HepG2 (cell line): ENCODE data around the gene NAPSA. TPM values are rescaled to one million over a fixed set of nuclear protein-coding genes. Genes with fewer than 3 reads are reported as not detected.

Source experiments
- GLI4 ChIP-seq: sonication (generic); formaldehyde crosslinking; IDR thresholded peaks from 2 replicates; pipeline ENCODE4 v1.5.1; 2020; ENCODE audit warnings: missing genetic modification reagents, mild to moderate bottlenecking, moderate library complexity, borderline replicate concordance
- GZF1 ChIP-seq: sonication (generic); formaldehyde crosslinking; IDR thresholded peaks from 2 replicates; pipeline ENCODE4 v1.5.1; 2020; ENCODE audit warnings: mild to moderate bottlenecking, missing genetic modification reagents
- KMT2A ChIP-seq: sonication (generic); formaldehyde crosslinking; IDR thresholded peaks from 2 replicates; pipeline ENCODE4 v1.4.0; 2020; ENCODE audit warnings: missing genetic modification reagents
- MEIS1 ChIP-seq: sonication (generic); formaldehyde crosslinking; IDR thresholded peaks from 2 replicates; pipeline ENCODE4 v1.9.0; 2021; ENCODE audit warnings: mild to moderate bottlenecking, missing genetic modification reagents, moderate library complexity, borderline replicate concordance
- NR2C2 ChIP-seq: sonication (generic); formaldehyde crosslinking; IDR thresholded peaks from 2 replicates; pipeline ENCODE4 v1.4.0; 2020; ENCODE audit warnings: missing genetic modification reagents, mild to moderate bottlenecking, moderate library complexity, borderline replicate concordance
- NR2F6 ChIP-seq, 2 experiments: IDR thresholded peaks; 2 replicates each; pipeline ENCODE4 v1.6.1; 2016; ENCODE audit warnings: antibody characterized with exemption in 1 of 2, mild to moderate bottlenecking in 1 of 2
- PLRG1 ChIP-seq: fragments of 450-650 bp; conservative IDR thresholded peaks from 2 replicates; pipeline ENCODE4 v1.6.1; 2016
- POLR2A ChIP-seq, 2 experiments: IDR thresholded peaks; 2 replicates each; pipeline ENCODE4 v1.6.1; 2011; ENCODE audit warnings: low read depth in 2 of 2, low read length in 2 of 2, mild to moderate bottlenecking in 1 of 2, moderate library complexity in 1 of 2; ENCODE audit not compliant: insufficient read depth in 1 of 2
- SMARCE1 ChIP-seq: fragments of 450-650 bp; IDR thresholded peaks from 2 replicates; pipeline ENCODE4 v1.6.1; 2017; ENCODE audit warnings: borderline replicate concordance
- SNAI1 ChIP-seq: sonication (generic); formaldehyde crosslinking; IDR thresholded peaks from 2 replicates; pipeline ENCODE4 v1.5.0; 2020; ENCODE audit warnings: mild to moderate bottlenecking, missing genetic modification reagents, borderline replicate concordance
- SRSF1 ChIP-seq: fragments of 200-400 bp; formaldehyde crosslinking; optimal IDR thresholded peaks from 2 replicates; pipeline ENCODE3; 2017; ENCODE audit warnings: mild to moderate bottlenecking, low read depth, low read length, moderate library complexity
- TARDBP ChIP-seq: sonication (generic); formaldehyde crosslinking; IDR thresholded peaks from 2 replicates; pipeline ENCODE4 v1.8.0; 2022; ENCODE audit warnings: mild to moderate bottlenecking, missing genetic modification reagents
- ZMYM2 ChIP-seq: sonication (generic); formaldehyde crosslinking; IDR thresholded peaks from 2 replicates; pipeline ENCODE4 v1.8.0; 2022; ENCODE audit warnings: mild to moderate bottlenecking, missing genetic modification reagents
- ZNF382 ChIP-seq: sonication (generic); formaldehyde crosslinking; IDR thresholded peaks from 2 replicates; pipeline ENCODE4 v1.5.0; 2020; ENCODE audit warnings: missing genetic modification reagents, mild to moderate bottlenecking, borderline replicate concordance
- ZNF564 ChIP-seq: sonication (generic); formaldehyde crosslinking; IDR thresholded peaks from 2 replicates; pipeline ENCODE4 v1.8.1; 2023; ENCODE audit warnings: mild to moderate bottlenecking, missing genetic modification reagents
- polyA plus RNA-seq, 8 experiments: library from polyadenylated mRNA; depleted of rRNA in 3 of 8; stranded (reverse) in 7 of 8; unstranded in 1 of 8; fragments of >200 nt; fragmentation: Illumina TruSeq in 4 of 8; extraction: Trizol in 4 of 8; gene quantifications; 2 replicates each; pipeline versions ENCODE4 v1.2.1 to v1.2.3, GENCODE V29; 2011 to 2016; ENCODE audit warnings: low read depth in 4 of 8, missing spikeins in 1 of 8, mixed read lengths in 1 of 8; ENCODE audit not compliant: insufficient read depth in 1 of 8
- total RNA-seq, 5 experiments: library from RNA; depleted of rRNA; stranded (reverse); fragments of >200 nt; fragmentation: Illumina TruSeq; extraction: Trizol; gene quantifications; 2 replicates each; pipeline ENCODE4 v1.2.3, GENCODE V29; 2016; ENCODE audit warnings: low read depth in 1 of 5
- TF ChIP-seq, protein P1 (sequence below): sonication (generic); formaldehyde crosslinking; IDR thresholded peaks from 2 replicates; pipeline ENCODE4 v1.4.0; 2020; ENCODE audit warnings: mild to moderate bottlenecking, missing genetic modification reagents
- TF ChIP-seq, protein P2 (sequence below): sonication (generic); formaldehyde crosslinking; IDR thresholded peaks from 2 replicates; pipeline ENCODE4 v1.8.1; 2023; ENCODE audit warnings: missing genetic modification reagents, inconsistent platforms, borderline replicate concordance
- TF ChIP-seq, protein P3 (sequence below): sonication (generic); formaldehyde crosslinking; IDR thresholded peaks from 2 replicates; pipeline ENCODE4 v1.8.1; 2023; ENCODE audit warnings: mild to moderate bottlenecking, missing genetic modification reagents, borderline replicate concordance
- TF ChIP-seq, protein P4 (sequence below): sonication (generic); formaldehyde crosslinking; IDR thresholded peaks from 2 replicates; pipeline ENCODE4 v1.8.1; 2023; ENCODE audit warnings: mild to moderate bottlenecking, missing genetic modification reagents
- TF ChIP-seq, protein P5 (sequence below), 2 experiments: fragments of 450-650 bp in 1 of 2; sonication (generic) in 1 of 2; formaldehyde crosslinking; IDR thresholded peaks; 2 replicates each; pipeline versions ENCODE4 v1.5.0 to v1.8.0; 2020 to 2022; ENCODE audit warnings: mild to moderate bottlenecking in 1 of 2, missing genetic modification reagents in 1 of 2
- TF ChIP-seq, protein P6 (sequence below): sonication (generic); formaldehyde crosslinking; IDR thresholded peaks from 2 replicates; pipeline ENCODE4 v1.5.1; 2020; ENCODE audit warnings: missing genetic modification reagents, mild to moderate bottlenecking, borderline replicate concordance

The NAPSA gene
- total and polyA plus RNA-seq, 2 of the 13 experiments (the other 11 are each of a cell fraction or from before 2014, with no cell fraction given): not detected

DNA sequence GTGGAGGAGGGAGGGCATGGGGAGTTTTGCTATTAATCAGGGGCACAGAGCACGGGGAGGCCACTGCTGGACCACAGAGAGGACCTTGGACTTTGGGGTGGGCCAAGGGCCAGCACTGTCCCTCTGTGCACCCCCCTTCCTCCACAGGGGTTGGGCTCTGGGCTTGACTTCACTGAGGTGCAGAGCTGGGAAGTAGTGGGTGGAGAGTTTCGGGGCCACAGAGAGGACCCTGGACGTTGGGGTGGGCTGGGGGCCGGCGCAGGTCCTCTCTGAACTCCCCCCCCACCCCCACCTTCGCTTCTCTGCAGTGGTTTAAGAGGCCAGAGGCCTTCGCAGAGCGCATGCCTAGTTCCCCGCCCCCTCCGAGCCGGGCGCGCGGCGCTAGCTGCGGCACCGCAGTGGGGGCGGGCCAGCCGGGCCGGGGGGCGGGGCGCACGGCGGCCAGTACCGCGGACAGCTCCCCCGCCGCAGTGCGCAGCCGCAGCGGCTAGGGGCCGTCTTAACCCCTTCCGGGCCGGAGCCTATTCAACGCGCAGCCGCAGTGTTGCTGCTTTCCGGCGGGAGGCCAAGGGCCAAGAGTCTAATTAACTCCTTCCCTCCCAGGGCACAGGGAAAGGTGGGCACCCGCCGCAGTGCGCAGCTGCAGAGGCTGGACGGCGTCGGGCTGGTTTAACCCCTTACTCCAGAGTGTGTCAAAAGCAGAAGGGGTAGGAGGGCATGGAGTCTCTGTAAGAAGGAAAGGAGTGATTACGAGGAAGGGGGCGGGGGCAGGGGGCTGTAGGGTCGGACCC lies 39.9 kb downstream of the NAPSA start (continued):
- TF ChIP-seq, protein P1, sequence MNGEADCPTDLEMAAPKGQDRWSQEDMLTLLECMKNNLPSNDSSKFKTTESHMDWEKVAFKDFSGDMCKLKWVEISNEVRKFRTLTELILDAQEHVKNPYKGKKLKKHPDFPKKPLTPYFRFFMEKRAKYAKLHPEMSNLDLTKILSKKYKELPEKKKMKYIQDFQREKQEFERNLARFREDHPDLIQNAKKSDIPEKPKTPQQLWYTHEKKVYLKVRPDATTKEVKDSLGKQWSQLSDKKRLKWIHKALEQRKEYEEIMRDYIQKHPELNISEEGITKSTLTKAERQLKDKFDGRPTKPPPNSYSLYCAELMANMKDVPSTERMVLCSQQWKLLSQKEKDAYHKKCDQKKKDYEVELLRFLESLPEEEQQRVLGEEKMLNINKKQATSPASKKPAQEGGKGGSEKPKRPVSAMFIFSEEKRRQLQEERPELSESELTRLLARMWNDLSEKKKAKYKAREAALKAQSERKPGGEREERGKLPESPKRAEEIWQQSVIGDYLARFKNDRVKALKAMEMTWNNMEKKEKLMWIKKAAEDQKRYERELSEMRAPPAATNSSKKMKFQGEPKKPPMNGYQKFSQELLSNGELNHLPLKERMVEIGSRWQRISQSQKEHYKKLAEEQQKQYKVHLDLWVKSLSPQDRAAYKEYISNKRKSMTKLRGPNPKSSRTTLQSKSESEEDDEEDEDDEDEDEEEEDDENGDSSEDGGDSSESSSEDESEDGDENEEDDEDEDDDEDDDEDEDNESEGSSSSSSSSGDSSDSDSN (CRISPR knock-in tag): peak; percentile 34; the same call in 1 of the 2 replicates
- TF ChIP-seq GZF1 (CRISPR knock-in tag): no peak
- TF ChIP-seq ZMYM2 (CRISPR knock-in tag): no peak
- no peak for TF ChIP-seq PLRG1
- TF ChIP-seq, protein P2, sequence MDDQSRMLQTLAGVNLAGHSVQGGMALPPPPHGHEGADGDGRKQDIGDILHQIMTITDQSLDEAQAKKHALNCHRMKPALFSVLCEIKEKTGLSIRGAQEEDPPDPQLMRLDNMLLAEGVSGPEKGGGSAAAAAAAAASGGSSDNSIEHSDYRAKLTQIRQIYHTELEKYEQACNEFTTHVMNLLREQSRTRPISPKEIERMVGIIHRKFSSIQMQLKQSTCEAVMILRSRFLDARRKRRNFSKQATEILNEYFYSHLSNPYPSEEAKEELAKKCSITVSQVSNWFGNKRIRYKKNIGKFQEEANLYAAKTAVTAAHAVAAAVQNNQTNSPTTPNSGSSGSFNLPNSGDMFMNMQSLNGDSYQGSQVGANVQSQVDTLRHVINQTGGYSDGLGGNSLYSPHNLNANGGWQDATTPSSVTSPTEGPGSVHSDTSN: no peak
- peak in 1 of 2 experiments; percentile 47; a peak in 1 of 4 replicates for TF ChIP-seq POLR2A (IDR thresholded peaks at IDR 0.05; ENCODE audit: insufficient read depth in 1 of 2, low read depth in 2 of 2, low read length in 2 of 2)
- TF ChIP-seq, protein P3, sequence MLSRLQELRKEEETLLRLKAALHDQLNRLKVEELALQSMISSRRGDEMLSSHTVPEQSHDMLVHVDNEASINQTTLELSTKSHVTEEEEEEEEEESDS (CRISPR knock-in tag): peak; percentile 72; the same call in 1 of the 2 replicates
- TF ChIP-seq, protein P4, sequence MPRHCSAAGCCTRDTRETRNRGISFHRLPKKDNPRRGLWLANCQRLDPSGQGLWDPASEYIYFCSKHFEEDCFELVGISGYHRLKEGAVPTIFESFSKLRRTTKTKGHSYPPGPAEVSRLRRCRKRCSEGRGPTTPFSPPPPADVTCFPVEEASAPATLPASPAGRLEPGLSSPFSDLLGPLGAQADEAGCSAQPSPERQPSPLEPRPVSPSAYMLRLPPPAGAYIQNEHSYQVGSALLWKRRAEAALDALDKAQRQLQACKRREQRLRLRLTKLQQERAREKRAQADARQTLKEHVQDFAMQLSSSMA (CRISPR knock-in tag): no peak
- TF ChIP-seq NR2C2 (CRISPR knock-in tag): peak; percentile 51; the same call in 1 of the 2 replicates
- no peak for TF ChIP-seq SRSF1
- TF ChIP-seq, protein P5, sequence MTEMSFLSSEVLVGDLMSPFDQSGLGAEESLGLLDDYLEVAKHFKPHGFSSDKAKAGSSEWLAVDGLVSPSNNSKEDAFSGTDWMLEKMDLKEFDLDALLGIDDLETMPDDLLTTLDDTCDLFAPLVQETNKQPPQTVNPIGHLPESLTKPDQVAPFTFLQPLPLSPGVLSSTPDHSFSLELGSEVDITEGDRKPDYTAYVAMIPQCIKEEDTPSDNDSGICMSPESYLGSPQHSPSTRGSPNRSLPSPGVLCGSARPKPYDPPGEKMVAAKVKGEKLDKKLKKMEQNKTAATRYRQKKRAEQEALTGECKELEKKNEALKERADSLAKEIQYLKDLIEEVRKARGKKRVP (CRISPR knock-in tag; IDR thresholded peaks at IDR 0.05): no peak; a peak in 1 of 4 replicates
- peak; percentile 33; the same call in 1 of the 2 replicates for TF ChIP-seq NR2F6 (IDR thresholded peaks at IDR 0.05)
- 0 out of 2 replicates have a peak, but pooled peaks have one; percentile 14 for TF ChIP-seq NR2F6 (CRISPR knock-in tag; IDR thresholded peaks at IDR 0.05)
- TF ChIP-seq ZNF382 (CRISPR knock-in tag): no peak
- TF ChIP-seq GLI4: no peak; the same call in 1 of the 2 replicates
- TF ChIP-seq TARDBP (CRISPR knock-in tag): no peak
- no peak for TF ChIP-seq MEIS1 (CRISPR knock-in tag)
- 0 out of 2 replicates have a peak, but pooled peaks have one; percentile 69 for TF ChIP-seq ZNF564 (CRISPR knock-in tag)
- TF ChIP-seq SNAI1 (CRISPR knock-in tag): no peak
- TF ChIP-seq, protein P6, sequence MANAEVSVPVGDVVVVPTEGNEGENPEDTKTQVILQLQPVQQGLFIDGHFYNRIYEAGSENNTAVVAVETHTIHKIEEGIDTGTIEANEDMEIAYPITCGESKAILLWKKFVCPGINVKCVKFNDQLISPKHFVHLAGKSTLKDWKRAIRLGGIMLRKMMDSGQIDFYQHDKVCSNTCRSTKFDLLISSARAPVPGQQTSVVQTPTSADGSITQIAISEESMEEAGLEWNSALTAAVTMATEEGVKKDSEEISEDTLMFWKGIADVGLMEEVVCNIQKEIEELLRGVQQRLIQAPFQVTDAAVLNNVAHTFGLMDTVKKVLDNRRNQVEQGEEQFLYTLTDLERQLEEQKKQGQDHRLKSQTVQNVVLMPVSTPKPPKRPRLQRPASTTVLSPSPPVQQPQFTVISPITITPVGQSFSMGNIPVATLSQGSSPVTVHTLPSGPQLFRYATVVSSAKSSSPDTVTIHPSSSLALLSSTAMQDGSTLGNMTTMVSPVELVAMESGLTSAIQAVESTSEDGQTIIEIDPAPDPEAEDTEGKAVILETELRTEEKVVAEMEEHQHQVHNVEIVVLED (CRISPR knock-in tag): no peak
- no peak for TF ChIP-seq SMARCE1
- peak; percentile 43; the same call in 1 of the 2 replicates for TF ChIP-seq KMT2A (CRISPR knock-in tag)
